Measurements from ENCODE around the gene CTNNA3.

Gene CTNNA3

DNA sequence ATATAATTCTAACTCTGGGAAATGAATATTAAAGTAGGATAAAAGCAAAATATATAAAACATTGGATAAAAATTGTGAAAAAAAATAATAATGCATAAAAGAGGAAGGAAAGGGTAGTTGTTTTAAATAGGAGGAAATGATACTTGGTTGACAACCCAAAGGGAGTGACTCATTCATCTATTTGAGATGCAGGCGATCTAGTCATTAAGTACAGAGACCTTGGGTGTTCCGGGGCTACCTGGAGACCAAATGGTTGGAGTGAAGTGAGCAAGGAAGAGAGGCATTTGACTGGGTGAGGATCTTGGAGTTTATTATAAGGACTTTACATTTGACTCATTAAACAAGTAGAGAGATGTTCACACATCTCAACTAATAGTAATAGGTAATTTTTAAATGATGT is 659.2 kb downstream of the CTNNA3 start:
- no peaks in the 10 kb centered on the region for H3K9me3 ChIP-seq
- H3K36me3 ChIP-seq: no peaks in the 10 kb centered on the region
- no peak overlapping the region for H3K27ac ChIP-seq
- H3K4me1 ChIP-seq (ENCODE audit: control insufficient read depth in 1 of 2, insufficient read depth in 1 of 2, low read depth in 1 of 2, low read length in 1 of 2): no peaks in the 10 kb centered on the region
- no peaks in the 10 kb centered on the region for H3K27me3 ChIP-seq
- H3K4me3 ChIP-seq (ENCODE audit: low read depth in 1 of 2, low read length in 1 of 2): no peak overlapping the region
- TF ChIP-seq, protein P1, sequence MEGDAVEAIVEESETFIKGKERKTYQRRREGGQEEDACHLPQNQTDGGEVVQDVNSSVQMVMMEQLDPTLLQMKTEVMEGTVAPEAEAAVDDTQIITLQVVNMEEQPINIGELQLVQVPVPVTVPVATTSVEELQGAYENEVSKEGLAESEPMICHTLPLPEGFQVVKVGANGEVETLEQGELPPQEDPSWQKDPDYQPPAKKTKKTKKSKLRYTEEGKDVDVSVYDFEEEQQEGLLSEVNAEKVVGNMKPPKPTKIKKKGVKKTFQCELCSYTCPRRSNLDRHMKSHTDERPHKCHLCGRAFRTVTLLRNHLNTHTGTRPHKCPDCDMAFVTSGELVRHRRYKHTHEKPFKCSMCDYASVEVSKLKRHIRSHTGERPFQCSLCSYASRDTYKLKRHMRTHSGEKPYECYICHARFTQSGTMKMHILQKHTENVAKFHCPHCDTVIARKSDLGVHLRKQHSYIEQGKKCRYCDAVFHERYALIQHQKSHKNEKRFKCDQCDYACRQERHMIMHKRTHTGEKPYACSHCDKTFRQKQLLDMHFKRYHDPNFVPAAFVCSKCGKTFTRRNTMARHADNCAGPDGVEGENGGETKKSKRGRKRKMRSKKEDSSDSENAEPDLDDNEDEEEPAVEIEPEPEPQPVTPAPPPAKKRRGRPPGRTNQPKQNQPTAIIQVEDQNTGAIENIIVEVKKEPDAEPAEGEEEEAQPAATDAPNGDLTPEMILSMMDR (IDR thresholded peaks at IDR 0.05): no peak

DNA sequence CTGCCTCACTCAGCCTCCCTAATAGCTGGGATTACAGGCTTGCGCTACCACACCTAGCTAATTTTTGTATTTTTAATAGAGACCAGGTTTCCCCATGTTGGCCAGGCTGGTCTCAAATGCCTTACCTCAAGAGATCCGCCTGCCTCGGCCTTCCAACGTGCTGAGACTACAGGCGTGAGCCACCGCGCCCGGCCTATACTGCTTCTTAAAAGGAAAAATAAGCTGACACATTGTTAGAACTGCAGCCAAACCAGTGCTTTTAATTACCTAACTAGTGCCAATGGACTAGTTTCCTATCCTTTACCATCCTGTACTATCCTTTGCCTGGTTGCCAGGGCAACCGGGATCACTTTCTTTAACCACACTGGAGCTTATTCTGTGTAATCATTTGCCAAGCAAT is 662.1 kb downstream of the CTNNA3 start:
- no peaks in the 10 kb centered on the region for H3K27me3 ChIP-seq
- TF ChIP-seq, protein P1 (IDR thresholded peaks at IDR 0.05): no peak
- H3K27ac ChIP-seq: no peak overlapping the region
- no peaks in the 10 kb centered on the region for H3K9me3 ChIP-seq
- H3K4me1 ChIP-seq (ENCODE audit: control insufficient read depth in 1 of 2, insufficient read depth in 1 of 2, low read depth in 1 of 2, low read length in 1 of 2): no peaks in the 10 kb centered on the region
- no peak overlapping the region for H3K4me3 ChIP-seq (ENCODE audit: low read depth in 1 of 2, low read length in 1 of 2)
- no peaks in the 10 kb centered on the region for H3K36me3 ChIP-seq

DNA sequence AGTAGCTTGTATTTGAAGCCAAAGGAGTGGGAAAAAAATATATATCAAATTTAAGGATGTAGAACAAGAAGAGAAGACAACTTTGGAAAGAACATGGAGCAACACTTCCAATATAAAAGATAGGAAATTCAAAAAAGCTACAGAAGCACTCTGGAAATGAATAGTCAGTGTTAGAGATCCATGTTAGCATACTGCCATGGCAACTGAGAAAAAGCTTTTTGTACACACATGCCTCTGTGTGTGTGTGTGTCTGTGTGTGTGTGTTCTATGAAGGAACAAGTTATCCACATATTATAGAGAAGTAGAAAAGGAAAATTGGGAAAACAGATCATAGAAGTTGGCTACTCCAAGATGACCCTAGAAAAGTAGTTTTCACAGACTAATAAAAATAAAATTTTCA is 673.9 kb downstream of the CTNNA3 start:
- Histone ChIP-seq H3K9me3 (no peaks in the 10 kb centered on the region), H3K4me3 (ENCODE audit: low read depth in 1 of 2, low read length in 1 of 2) (no peak overlapping the region), H3K27me3 (no peaks in the 10 kb centered on the region), H3K4me1 (ENCODE audit: control insufficient read depth in 1 of 2, insufficient read depth in 1 of 2, low read depth in 1 of 2, low read length in 1 of 2) (no peaks in the 10 kb centered on the region), H3K27ac (no peak overlapping the region), H3K36me3 (no peaks in the 10 kb centered on the region)
- TF ChIP-seq, protein P1 (IDR thresholded peaks at IDR 0.05): no peak

DNA sequence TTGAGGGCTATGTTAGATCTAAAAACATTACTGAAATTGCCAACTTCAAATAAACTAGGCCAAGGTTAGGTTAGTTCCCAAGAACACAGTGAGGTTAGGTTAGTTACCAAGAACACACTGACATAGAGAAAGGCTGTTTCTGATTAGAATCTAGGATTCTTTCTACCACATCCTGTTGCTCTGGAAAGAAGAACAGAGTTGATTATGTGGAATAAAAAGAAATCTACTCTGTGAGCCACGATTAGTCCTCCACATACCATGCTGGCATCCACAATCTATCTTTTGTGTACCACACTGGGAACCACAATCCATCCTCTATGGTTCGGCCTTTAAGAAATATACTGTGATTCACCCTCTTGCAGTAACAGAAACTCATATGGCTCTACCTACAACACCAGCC is 678.8 kb downstream of the CTNNA3 start:
- no peak overlapping the region for H3K4me3 ChIP-seq (ENCODE audit: low read depth in 1 of 2, low read length in 1 of 2)
- H3K9me3 ChIP-seq: no peaks in the 10 kb centered on the region

DNA sequence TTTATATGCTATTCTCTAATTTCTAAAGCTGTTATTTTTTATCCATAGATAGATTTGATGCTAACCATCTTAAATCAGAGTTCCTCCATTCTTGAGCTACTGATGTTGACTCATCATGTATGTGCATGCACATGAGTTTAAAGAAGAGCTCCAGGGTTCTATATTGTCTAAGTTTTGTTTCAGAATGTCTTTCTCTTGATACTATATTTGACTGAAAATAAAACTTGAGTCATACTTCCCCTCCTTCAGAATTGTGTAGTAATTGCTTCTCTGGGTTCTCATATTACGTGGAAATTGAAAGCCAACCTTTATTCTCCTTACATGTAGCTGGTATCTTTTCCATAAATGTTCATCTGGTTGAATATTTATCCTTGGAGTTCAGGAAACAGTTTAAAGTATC is 680.8 kb downstream of the CTNNA3 start:
- Histone ChIP-seq H3K27me3 (no peaks in the 10 kb centered on the region), H3K9me3 (no peaks in the 10 kb centered on the region), H3K36me3 (no peaks in the 10 kb centered on the region), H3K4me1 (ENCODE audit: control insufficient read depth in 1 of 2, insufficient read depth in 1 of 2, low read depth in 1 of 2, low read length in 1 of 2) (no peaks in the 10 kb centered on the region), H3K27ac (no peak overlapping the region), H3K4me3 (ENCODE audit: low read depth in 1 of 2, low read length in 1 of 2) (no peak overlapping the region)
- TF ChIP-seq, protein P1 (IDR thresholded peaks at IDR 0.05): no peak

More for the DNA sequence above, 678.8 kb downstream of the CTNNA3 start:
- TF ChIP-seq, protein P1 (IDR thresholded peaks at IDR 0.05): no peak
- H3K27ac ChIP-seq: no peak overlapping the region
- H3K4me1 ChIP-seq (ENCODE audit: control insufficient read depth in 1 of 2, insufficient read depth in 1 of 2, low read depth in 1 of 2, low read length in 1 of 2): no peaks in the 10 kb centered on the region
- no peaks in the 10 kb centered on the region for H3K27me3 ChIP-seq
- no peaks in the 10 kb centered on the region for H3K36me3 ChIP-seq

DNA sequence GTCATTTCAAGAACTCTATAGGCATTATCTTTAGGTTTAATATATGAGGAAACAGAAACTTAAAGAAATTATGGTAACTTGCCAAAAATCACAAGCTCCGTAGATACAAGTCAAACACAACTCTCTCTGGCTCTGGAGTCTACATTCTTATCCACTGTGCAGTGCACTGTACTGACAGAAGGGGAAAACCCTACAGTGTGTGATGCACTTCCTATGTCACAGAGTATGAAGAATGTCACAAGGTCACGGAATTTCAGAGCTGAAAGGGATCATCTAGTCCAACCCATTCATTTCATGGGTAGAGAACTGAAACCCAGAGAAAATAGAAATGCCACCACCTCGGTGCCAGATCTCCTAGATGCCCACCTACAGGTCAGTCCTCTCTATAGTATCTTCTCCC is 684.0 kb downstream of the CTNNA3 start:
- H3K36me3 ChIP-seq: no peaks in the 10 kb centered on the region
- no peaks in the 10 kb centered on the region for H3K4me1 ChIP-seq (ENCODE audit: control insufficient read depth in 1 of 2, insufficient read depth in 1 of 2, low read depth in 1 of 2, low read length in 1 of 2)
- H3K27ac ChIP-seq: no peak overlapping the region
- H3K9me3 ChIP-seq: no peaks in the 10 kb centered on the region
- H3K27me3 ChIP-seq: no peaks in the 10 kb centered on the region
- no peak overlapping the region for H3K4me3 ChIP-seq (ENCODE audit: low read depth in 1 of 2, low read length in 1 of 2)
- TF ChIP-seq, protein P1 (IDR thresholded peaks at IDR 0.05): no peak
